Measurements from ENCODE around the gene PRDM16.

DNA sequence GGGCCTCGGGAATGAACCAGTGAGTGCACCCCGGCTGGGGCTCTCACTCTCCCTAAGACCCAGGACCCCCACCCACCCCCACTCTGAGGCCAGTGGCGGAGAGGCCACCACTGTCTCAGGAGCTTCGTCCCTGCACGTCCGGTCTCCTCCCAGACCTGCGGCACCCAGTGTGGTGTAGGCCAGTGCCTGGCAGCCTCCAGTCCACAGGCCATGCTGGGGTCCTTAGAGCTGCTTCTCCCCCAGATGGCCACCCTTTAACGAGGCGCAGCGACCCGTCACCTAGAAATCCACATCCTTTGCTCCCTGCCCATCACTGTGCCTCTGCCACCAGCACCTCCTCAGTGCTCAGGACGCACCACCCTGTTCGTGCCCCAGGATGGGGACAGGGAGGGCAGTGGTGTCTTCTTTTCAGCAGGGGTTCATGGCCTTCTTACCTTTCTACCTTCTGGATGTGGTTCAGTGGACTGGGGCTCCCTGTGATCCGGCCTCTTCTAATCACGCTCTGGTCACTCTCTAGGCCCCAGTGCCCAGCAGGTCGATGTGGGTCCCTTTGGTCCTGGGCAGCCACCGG, 253.5 kb downstream of the PRDM16 start:
- TF ChIP-seq, protein P1, sequence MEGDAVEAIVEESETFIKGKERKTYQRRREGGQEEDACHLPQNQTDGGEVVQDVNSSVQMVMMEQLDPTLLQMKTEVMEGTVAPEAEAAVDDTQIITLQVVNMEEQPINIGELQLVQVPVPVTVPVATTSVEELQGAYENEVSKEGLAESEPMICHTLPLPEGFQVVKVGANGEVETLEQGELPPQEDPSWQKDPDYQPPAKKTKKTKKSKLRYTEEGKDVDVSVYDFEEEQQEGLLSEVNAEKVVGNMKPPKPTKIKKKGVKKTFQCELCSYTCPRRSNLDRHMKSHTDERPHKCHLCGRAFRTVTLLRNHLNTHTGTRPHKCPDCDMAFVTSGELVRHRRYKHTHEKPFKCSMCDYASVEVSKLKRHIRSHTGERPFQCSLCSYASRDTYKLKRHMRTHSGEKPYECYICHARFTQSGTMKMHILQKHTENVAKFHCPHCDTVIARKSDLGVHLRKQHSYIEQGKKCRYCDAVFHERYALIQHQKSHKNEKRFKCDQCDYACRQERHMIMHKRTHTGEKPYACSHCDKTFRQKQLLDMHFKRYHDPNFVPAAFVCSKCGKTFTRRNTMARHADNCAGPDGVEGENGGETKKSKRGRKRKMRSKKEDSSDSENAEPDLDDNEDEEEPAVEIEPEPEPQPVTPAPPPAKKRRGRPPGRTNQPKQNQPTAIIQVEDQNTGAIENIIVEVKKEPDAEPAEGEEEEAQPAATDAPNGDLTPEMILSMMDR (IDR thresholded peaks at IDR 0.05): no peak
- TF ChIP-seq POLR2A (IDR thresholded peaks at IDR 0.05): no peak

Measured in testis (tissue), 2 donors.